ENCODE measurements around the gene PYY.

GRCh38 chr17:43928609-43929008, 25.1 kb downstream of the PYY start:
- TF ChIP-seq CTCF (IDR thresholded peaks at IDR 0.05) (no peak), POLR2A (IDR thresholded peaks at IDR 0.05) (no peak)
